Cardiac muscle cell (in vitro differentiated cells and primary cell): ENCODE data around the gene RTP3. TPM values are rescaled to one million over a fixed set of nuclear protein-coding genes. Genes with fewer than 3 reads are reported as not detected.

Experiments
- DNase-seq, 2 donors: peaks; one replicate each; pipeline versions ENCODE4 v3.0.0 to v3.0.0-alpha.2; 2010 to 2017; ENCODE audit warnings: low read depth in 1 of 2, low spot score in 1 of 2
- H3K27ac ChIP-seq: fragments of 200-600 bp; sonication (generic); 2 replicates; pipeline ENCODE4 v1.5.1; 2016
- H3K27me3 ChIP-seq: fragments of 200-600 bp; sonication (generic); 2 replicates; pipeline ENCODE4 v1.6.0; 2016; ENCODE audit warnings: control low read depth
- H3K36me3 ChIP-seq: fragments of 200-600 bp; sonication (generic); 2 replicates; pipeline ENCODE4 v1.5.1; 2016; ENCODE audit warnings: control low read depth
- H3K4me1 ChIP-seq: fragments of 200-600 bp; sonication (generic); 2 replicates; pipeline ENCODE4 v1.8.1; 2017; ENCODE audit warnings: low read depth, mild to moderate bottlenecking, mixed run types
- H3K4me3 ChIP-seq: fragments of 200-600 bp; sonication (generic); 2 replicates; pipeline ENCODE4 v1.5.1; 2016; ENCODE audit warnings: mild to moderate bottlenecking
- H3K9me3 ChIP-seq: fragments of 200-600 bp; sonication (generic); 2 replicates; pipeline ENCODE4 v1.5.1; 2017; ENCODE audit warnings: low read depth, mild to moderate bottlenecking, control low read depth
- polyA plus RNA-seq: library from polyadenylated mRNA; unstranded; fragments of >200 nt; fragmentation: Nextera tagmentation; extraction: Ambion mirVana; gene quantifications from 2 replicates; pipeline ENCODE4 v1.2.1, GENCODE V29; 2016
- total RNA-seq: library from RNA; depleted of rRNA; stranded (reverse); fragments of >200 nt; gene quantifications from 2 replicates; pipeline ENCODE4 v1.2.3, GENCODE V29; 2016
- TF ChIP-seq, protein P1 (sequence below): IDR thresholded peaks from 2 replicates; pipeline ENCODE4 v1.5.1; 2012; ENCODE audit warnings: low read depth, mild to moderate bottlenecking, low read length

RTP3 gene
- total and polyA plus RNA-seq, 2 experiments from 2014 or later: not detected

DNA sequence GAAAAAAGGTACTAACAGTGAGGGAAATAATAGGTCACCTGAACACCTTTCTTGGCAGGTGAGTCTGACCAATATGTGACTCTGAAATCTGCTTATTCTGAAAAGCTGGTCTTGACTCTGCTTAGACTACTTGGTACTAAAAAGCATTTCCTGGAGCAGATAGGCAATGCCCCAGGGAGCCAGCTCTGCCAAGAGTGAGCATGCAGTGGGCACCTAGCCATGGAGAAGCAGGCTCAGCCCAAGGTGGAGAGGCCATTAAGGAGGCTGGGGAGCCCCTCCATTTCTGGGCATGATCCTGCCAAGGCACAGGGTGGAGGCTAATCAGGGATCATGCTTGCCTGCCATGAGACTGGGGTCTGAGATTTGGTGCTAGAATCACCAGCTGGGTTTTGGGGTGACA lies 31.5 kb upstream of the RTP3 start:
- H3K4me3 ChIP-seq: no peak overlapping the region
- H3K4me1 ChIP-seq: no peaks in the 10 kb centered on the region
- TF ChIP-seq, protein P1, sequence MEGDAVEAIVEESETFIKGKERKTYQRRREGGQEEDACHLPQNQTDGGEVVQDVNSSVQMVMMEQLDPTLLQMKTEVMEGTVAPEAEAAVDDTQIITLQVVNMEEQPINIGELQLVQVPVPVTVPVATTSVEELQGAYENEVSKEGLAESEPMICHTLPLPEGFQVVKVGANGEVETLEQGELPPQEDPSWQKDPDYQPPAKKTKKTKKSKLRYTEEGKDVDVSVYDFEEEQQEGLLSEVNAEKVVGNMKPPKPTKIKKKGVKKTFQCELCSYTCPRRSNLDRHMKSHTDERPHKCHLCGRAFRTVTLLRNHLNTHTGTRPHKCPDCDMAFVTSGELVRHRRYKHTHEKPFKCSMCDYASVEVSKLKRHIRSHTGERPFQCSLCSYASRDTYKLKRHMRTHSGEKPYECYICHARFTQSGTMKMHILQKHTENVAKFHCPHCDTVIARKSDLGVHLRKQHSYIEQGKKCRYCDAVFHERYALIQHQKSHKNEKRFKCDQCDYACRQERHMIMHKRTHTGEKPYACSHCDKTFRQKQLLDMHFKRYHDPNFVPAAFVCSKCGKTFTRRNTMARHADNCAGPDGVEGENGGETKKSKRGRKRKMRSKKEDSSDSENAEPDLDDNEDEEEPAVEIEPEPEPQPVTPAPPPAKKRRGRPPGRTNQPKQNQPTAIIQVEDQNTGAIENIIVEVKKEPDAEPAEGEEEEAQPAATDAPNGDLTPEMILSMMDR: no peak
- peaks cover 47% of the 10 kb centered on the region for H3K27me3 ChIP-seq
- H3K9me3 ChIP-seq: no peaks in the 10 kb centered on the region
- no peak overlapping the region for H3K27ac ChIP-seq
- H3K36me3 ChIP-seq: no peaks in the 10 kb centered on the region
- DNase-seq: peak in 1 of 2 donors; percentile 24

DNA sequence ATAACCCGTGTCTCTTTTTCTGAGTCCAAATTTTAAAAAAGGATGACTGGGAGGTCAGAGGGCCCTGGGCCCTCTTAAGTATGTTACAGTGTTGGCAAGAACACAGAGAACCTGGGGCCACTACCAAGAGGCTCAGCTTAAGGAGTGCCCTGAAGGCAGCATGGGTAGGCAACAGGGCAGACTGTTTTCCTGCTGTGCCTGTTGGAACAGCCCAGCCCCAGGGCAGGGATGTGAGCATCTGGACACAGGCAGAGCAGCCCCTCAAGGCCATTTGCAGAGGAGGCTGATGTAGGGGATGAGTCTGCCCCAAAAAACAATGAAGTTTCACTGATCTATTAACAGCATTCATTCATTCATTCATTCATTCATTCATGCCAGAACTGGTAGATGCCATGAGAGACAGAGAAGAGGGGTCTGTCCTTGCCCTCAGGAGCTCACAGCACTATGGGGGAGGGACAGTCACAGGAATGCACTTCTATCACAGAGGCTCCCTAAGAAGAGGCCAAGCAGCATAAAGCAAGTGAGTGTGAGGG lies 30.8 kb upstream of the RTP3 start:
- Histone ChIP-seq H3K4me1 (no peaks in the 10 kb centered on the region), H3K27me3 (peaks cover 47% of the 10 kb centered on the region), H3K9me3 (no peaks in the 10 kb centered on the region), H3K36me3 (no peaks in the 10 kb centered on the region), H3K4me3 (no peak overlapping the region), H3K27ac (no peak overlapping the region)
- DNase-seq: no peak
- TF ChIP-seq, protein P1: no peak

DNA sequence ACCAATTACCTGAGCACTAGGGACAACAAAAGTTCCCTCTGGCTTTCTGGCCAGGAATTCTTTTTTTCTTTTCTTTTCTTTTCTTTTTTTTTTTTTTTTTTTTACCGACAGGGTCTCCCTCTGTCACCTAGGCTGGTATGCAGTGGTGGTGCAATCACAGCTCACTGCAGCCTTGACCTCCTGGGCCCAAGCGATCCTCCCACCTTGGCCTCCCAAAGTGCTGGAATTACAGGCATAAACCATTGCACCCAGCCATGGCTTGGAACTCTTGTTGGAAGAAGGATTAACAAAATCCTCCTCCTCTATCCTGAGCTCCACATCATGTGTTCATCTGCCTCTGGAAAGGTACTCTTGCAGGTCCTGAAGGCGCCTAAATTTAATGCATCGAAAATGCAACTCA lies 30.2 kb upstream of the RTP3 start:
- H3K27me3 ChIP-seq: peaks cover 44% of the 10 kb centered on the region
- H3K27ac ChIP-seq: no peak overlapping the region
- H3K9me3 ChIP-seq: no peaks in the 10 kb centered on the region
- DNase-seq: no peak
- H3K4me3 ChIP-seq: no peak overlapping the region
- no peaks in the 10 kb centered on the region for H3K36me3 ChIP-seq
- no peaks in the 10 kb centered on the region for H3K4me1 ChIP-seq
- TF ChIP-seq, protein P1: no peak

DNA sequence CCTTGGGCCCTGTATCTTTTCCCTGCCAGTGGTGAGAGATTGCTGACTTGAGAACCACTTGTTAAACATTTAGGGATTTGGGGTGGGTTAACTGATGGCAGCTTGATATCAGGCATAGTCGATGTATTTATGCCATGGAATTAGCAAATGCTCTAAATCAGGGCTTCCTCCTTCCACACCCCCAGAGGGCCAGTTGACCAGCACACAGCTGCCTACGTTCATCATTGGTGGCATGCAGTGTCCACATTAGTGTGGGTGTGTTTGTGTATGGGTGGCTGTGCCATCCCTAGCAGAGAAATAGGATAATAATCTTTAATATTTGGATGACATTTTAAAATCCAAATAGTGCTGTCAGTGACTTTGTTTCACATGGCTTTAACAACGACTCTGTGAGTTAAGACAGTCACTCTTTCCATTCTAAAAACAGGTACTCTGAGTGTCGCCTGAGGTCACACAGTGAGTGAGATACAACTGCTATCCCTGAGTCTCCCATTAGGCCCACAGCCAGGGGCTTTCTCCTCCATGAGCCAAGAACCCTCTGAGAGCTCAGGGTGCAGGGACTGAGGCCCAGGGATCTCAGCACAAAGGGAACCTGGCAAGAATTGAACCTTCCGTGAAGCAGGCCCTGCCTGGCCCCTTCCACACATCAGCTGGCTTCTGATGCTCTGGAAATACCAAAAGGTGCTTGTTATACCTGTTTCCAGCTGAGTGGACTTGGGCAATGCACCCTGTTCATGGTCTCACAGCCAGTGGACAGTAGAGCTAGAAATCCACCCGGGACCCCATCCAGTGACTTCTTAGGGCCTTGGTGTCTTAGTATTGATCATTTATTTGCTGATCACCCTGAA lies 28.8 kb upstream of the RTP3 start:
- DNase-seq: no peak
- Histone ChIP-seq H3K27me3 (peaks cover 30% of the 10 kb centered on the region), H3K4me1 (no peaks in the 10 kb centered on the region), H3K36me3 (no peaks in the 10 kb centered on the region), H3K9me3 (no peaks in the 10 kb centered on the region), H3K4me3 (no peak overlapping the region), H3K27ac (no peak overlapping the region)
- TF ChIP-seq, protein P1: no peak

DNA sequence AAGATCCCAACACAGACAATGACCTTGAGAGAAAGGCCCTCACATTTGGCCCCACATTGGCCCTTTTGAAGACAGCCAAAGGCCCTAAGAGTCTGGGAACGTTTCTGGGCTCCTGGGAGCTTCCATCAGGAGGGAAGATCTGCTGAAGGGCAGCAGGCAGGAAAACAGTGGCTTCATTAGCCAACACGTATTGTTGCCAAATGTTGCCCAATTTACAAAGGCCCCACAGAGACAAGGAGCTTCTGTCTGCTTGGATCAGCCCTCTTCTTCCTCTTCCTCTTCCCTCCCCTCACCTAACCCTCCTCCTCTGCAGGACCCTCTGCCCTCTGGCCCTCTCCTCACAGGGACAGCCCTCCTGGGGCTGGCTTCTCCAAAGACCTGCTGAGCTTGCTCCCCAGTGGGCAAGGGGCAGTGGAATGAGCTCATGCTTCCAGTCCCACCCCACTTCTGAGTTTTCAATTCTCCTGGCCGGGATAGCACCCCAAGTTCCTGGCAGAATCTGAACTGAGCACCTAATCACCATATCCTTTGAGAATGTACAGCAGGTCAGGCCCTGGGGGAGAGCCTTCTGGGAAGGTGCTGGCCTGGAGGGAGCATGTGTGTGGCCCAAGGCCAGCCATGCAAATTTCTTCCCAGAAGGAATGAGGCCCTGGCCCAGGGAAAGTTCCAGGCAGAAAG lies 28.0 kb upstream of the RTP3 start:
- Histone ChIP-seq H3K36me3 (no peaks in the 10 kb centered on the region), H3K4me3 (no peak overlapping the region), H3K27ac (no peak overlapping the region), H3K27me3 (peaks cover 21% of the 10 kb centered on the region), H3K4me1 (no peaks in the 10 kb centered on the region), H3K9me3 (no peaks in the 10 kb centered on the region)
- TF ChIP-seq, protein P1: no peak
- peak in 1 of 2 donors; percentile 33 for DNase-seq
